Kidney capillary endothelial cell (primary cell): ENCODE data around the gene HSBP1L1.

Experiments
- DNase-seq: peaks from one replicate; pipeline ENCODE4 v3.0.0-alpha.2; 2018; ENCODE audit warnings: low spot score

Gene HSBP1L1

DNA sequence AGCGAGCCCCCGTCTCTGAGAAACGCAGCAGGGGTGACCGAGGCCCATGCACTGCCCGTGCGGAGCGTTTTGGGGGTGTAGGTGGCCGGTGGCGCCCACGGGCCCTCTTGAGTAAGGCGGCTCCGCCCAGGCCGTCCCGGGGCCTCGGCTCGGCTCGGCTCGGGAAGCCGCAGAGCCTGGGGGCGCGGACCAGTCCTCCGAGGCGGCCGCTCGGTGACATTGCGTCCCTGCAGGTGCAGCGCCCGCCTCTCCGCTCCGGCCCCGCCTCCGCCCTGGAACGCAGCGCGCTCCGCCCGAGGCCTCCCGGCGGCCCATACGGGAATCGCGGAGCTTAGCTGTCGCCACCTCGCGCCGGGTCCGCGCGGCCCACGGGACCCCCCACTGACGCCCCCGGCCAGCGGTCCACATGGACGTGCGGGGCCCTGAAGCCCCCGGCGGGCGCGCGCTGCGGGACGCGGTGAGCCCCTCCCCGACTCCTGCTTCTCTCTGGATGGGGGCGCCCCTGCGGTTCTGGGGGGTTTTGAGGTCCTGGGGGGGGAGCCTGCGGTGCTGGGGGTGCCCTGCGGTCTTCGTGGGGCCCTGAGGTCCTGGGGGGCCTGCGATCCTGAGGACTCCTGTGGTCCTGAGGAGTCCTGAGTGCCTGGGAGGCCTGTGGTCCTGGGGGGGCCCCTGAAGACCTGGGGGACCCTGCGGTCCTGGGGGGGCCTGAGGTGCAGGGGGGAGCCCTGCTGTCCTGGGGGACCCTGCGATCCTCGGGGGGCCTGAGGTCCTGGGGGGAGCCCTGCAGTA, at the start of gene HSBP1L1:
TSS of gene HSBP1L1 (plus strand) at position 314 of the 789 bp plus-strand sequence. CDS start at position 407, 93 bp downstream.
- DNase-seq = no peak

GRCh38 chr18:79915161-79916127, 49.0 kb upstream of the HSBP1L1 start:
- DNase-seq = no peak

GRCh38 chr18:79916128-79916494, 48.3 kb upstream of the HSBP1L1 start:
- no peak for DNase-seq

DNA sequence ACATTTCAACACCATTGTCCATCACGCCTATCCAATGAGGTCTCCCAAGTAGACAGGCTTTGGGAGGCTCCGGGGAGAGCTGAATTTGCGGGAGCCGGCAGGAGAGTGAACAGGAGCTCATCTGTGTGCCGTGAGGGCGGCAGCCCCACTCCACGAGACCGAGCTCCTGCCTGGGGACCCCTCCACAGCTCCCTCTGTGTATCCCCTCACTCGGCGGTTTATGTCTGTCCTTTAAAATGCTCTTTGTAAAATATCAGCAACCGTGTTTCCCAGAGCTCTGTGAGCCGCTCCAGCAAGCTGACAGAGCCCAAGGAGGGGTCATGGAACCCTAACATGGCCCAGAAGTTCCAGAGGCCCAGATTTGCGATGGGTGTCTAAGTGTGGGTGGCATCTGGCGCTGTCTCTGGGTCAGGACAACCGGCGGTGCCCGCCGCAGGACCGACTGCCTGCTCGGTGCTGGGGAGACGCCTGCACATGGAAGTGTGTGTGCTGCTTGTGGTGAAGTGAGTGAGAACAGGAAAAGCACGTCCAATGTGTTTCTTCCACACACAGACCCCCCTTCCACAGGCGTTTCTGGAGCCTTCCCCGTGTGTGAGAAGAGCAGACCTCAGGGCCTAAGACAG, 47.8 kb upstream of the HSBP1L1 start:
- DNase-seq = no peak

DNA sequence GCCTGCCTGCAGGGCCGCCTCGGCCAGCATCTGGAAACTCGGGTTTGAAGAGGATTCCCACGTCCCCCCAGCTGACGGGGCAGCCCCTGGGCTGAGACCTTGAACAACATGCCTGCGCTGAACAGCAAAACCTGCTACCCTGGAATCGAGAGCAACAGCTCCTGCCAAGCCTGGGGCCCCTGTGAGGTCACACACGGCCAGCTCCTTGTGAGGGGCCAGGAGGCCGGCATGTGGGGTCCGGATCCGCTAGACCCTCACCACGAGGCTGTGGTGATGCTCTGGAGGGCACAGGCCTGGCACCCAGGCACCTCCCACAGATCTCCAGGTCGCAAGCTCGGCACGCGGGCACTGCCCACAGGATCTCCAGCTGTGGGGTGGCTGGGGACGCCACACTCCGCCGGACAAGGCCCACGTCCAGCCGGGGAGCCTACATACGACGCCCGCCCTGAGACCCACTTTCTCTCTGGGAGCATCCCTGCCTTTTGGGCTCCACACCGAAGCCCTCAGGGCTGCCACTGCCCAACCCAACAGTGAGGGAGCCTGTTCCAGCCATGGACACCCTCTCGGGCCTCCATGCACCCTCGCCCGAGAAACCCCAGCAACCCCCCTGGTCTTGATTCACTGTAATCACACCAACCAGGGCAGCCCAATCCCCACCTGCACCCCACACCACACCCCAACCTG, 47.1 kb upstream of the HSBP1L1 start:
- DNase-seq = no peak

DNA sequence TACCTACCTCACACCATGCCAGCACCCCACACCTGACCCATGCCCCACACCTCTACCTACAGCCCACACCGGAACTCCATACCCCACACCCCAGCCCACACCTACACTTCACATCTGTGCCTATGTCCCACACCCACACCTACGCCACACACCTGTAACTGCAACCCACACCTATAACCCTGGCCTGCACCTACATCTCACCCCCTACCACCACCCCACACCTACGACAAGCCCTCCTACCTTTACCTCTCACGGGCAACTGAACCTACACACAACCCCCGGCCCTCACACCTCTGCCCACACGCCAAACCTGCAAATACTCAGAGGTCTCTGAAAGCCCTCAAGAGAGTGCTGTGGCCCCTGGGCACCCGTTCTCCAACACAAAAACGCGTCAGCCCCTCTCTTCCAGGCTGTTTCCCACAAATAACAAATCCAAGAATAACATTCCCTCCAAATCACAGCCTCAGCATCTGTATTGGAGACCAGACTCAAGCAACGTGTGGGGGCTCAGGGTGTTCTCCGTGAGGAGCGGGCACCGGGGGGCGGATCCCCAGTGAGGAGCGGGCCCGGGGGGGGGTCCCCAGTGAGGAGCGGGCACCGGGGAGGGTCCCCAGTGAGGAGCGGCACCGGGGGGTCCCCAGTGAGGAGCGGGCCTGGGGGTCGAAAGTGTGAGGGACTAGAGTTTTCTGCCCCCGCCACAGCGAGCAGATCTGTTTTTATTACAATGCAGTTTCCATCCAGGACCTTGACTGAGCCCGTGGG, 46.4 kb upstream of the HSBP1L1 start:
- DNase-seq = no peak

GRCh38 chr18:79918615-79919011, 45.8 kb upstream of the HSBP1L1 start:
- DNase-seq = no peak

GRCh38 chr18:79919089-79919488, 45.4 kb upstream of the HSBP1L1 start:
- no peak for DNase-seq

DNA sequence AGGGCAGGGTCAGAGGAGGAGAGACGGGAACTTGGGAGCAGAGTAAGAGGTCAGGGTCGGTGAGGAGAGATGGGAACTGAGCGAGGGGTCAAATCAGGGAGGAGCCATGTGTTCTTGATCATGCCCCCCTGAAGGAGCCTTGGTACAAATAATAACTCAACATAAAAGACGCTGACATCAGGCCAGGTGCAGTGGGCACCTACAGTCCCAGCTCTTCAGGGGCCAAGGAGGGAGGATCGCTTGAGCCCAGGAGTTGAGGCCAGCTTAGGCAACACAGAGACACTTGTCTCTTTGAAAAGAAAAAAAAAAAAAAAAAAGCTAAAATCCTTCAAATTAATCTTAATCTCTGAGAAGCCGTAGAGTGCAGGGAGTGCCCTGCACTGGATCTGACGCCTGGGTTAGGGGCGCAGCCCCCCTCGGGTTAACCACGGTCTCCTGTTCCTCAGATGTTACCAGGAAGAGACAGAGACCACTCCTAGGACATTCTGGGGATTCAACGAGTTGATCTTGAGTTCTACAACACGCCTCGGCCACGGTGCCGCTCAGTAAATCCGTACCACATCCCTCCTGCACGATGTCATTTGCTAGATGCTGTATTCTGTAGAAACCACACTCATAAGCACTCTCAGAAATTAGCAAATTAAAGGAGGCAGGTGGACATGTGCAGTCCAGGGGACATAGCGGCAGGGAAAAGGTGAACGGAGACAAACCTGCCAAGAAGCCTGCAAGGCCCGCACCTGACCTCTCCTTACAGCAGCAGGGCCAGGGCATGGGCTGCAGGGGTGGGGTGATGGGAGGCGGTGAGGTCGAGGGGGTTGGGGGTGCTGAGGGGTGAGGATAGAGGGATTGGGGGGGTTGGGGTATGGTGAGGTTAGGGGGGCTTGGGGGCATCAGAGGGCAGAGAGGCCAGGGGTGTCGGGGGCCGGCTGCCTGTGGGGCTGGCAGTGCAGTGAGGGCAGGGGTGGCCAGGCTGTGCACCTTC, 42.2 kb upstream of the HSBP1L1 start:
- no peak for DNase-seq

DNA sequence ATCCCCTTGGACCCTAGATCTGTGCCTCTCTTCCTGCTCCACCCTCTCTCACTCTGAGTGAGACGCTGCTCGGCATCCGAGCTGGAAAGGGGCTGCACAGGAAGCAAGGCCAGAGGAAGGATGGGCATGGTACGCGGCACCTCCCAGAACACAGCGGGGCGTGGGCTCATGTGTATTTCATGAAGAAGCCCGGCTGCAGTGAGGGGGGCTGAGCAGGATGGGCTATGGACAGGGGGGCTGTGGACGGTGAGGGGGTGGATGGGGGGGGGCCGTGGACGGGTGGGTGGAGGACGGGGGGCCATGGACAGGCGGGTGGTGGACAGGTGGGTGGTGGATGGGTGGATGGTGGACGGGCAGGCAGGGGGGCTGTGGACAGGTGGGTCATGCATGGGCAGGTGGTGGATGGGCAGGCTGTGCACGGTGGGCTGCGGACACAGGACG, 41.5 kb upstream of the HSBP1L1 start:
- DNase-seq = no peak

DNA sequence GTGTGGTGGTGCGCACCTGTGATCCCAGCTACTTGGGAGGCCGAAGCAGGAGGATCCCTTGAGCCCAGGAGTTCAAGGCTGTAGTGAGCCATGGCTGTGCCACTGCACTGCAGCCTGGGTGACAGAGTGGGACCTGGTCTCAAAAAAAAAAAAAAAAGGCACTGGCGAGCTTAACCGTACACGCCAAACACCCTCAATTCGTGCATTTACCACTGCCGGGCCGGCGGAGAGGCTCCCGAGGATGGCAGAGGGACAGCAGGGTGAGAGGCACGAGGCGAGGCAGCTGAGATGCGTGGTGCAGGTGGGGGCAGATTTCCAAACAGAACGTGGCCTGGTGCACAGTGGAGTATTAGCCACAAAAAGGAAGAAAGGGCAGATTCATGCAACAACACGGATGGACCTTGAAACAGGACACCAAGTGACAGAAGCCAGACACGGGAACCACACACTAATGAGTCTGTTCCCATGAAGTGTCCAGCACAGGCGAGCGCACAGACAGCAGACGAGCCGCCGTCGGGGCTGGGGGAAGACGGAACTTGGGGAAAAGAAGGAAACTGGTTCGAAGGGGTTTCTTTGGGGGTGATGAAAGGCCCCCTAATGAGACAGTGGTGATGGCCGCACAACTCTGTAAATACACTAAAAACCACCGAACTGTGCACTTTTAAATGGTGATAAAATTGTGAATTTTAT, 40.4 kb upstream of the HSBP1L1 start:
- no peak for DNase-seq

DNA sequence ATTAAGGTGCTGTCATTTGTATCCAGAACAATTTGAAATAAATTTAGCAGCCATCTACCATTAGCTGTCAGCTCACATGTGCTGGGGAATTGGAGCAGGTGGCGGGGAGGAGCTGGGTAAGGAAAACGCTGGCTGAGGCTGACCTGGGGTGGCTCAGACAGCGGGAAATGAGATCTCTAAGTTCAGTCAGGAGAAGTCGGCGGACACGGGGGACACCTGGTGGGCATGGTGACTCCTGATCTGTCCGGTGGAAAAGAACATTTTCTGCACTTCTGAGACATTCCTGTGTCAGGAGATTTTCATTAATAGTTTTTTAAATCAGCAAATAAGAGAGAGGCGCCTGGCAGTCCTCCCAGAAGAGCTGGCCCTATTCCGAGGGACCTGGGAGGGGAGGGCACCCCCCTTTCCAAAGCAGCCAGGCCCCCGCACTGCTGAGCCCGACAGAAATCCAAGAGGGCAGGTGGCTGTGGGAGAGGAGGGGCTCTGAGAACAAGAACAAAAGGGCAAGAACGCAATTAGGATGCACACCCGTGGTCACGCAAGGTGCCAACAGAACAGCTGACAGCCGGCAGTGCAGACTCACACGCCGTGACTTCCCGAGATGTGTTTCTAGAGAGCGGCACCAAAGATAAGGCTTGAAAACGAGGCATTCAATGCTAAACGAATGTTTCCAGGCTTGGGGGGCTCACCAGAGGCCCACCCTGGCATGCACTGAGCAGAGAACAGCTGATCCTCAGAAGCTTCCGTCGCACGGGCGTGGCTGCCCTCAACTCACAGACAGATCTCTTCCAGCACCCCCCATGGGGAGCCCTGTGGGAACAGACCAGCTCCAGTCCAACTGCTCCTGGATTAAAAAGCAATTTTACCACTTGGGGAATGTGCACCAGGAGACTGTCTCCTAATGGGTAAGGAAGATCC, 39.4 kb upstream of the HSBP1L1 start:
- DNase-seq = no peak

GRCh38 chr18:79926306-79926705, 38.1 kb upstream of the HSBP1L1 start:
- no peak for DNase-seq

DNA sequence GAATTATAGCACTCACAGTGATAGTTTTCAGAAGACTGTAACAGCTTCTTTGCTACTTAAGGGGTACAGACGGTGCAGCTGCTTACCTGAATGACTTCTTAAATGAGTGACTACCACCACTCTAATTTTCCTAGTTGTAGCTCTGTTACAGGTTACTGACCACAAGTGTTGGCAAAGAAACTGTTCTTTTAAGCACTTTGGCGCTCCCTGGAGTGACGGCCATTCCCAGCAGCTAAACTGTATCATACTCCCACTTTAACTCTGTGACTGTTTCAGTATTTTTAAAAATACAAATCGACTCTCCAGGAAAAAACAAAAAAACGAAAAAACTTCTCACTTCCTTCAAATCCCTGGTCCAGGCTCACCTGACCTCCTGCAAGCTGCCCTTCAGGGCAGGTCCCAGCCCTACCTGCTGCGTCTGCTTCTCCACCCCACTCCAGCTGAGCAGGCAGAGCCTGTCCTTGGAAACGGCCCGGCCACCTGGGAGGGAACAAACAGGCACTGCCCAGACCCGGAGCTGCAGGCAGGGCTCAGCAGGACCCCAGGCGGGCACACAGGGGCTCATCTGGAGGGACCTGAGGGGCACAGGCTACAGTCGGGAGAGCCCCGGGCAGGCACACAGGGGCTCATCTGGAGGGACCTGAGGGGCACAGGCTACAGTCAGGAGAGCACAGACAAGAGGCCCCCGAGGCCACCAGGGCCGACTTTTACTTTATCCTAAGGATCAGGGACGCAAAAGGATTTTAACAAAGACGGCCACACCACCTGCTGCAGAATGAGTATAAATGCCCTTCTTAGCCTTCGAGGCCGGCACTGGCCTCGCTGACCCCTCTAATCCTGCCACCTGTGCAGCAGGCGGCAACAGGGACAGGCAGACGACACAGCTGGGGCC, 37.5 kb upstream of the HSBP1L1 start:
- no peak for DNase-seq

GRCh38 chr18:79927607-79928562, 36.6 kb upstream of the HSBP1L1 start:
- no peak for DNase-seq

DNA sequence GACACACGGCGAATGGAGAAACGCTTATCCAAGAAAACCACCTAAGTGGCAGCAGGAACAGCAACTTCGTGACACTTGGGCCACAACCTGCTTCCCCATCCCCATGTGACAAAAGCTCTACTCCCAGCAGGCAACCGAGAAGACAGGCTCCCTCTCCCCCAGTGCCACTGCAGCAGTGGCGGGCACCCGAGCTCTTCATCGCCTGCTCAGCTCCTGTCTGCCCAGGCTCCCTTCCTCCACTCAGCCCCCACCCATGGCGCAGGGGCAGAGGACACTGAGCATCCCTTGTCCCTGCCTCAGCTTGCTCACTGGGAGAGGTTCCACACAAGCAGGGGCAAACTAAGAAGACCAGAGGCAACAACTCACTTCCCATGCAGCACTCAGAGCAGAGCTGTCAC, 35.9 kb upstream of the HSBP1L1 start:
- no peak for DNase-seq
